GM21786 (cell line): ENCODE measurements around the gene BRF1.

Experiments used
- ATAC-seq: cut with Tn5 transposase; IDR thresholded peaks from one replicate; pipeline ENCODE4 v1.9.1; 2021; ENCODE audit not compliant: unreplicated experiment

Gene BRF1

GRCh38 chr14:105268736-105269354 lies 32.0 kb downstream of the BRF1 start:
- no peak for ATAC-seq

- no peak for ATAC-seq
Measured at GRCh38 chr14:105267820-105268548, 32.8 kb downstream of the BRF1 start.

GRCh38 chr14:105261781-105262180 lies 39.0 kb downstream of the BRF1 start:
- no peak for ATAC-seq

- no peak for ATAC-seq
Measured at GRCh38 chr14:105260959-105261358, 39.8 kb downstream of the BRF1 start.

GRCh38 chr14:105258846-105259245 lies 42.0 kb downstream of the BRF1 start:
- no peak for ATAC-seq

- no peak for ATAC-seq
Measured at GRCh38 chr14:105257464-105257863, 43.3 kb downstream of the BRF1 start.

- no peak for ATAC-seq
Measured at GRCh38 chr14:105256292-105256960, 44.4 kb downstream of the BRF1 start.

GRCh38 chr14:105255021-105255507 lies 45.7 kb downstream of the BRF1 start:
- no peak for ATAC-seq

GRCh38 chr14:105253329-105253682 lies 47.5 kb downstream of the BRF1 start:
- ATAC-seq, result no peak

- no peak for ATAC-seq
Measured at GRCh38 chr14:105252552-105253328, 48.1 kb downstream of the BRF1 start.

GRCh38 chr14:105251920-105252319 lies 48.9 kb downstream of the BRF1 start:
- ATAC-seq, result no peak

- ATAC-seq, result no peak
Measured at GRCh38 chr14:105250986-105251385, 49.8 kb downstream of the BRF1 start.

GRCh38 chr14:105250008-105250366 lies 50.8 kb downstream of the BRF1 start:
- no peak for ATAC-seq

- ATAC-seq, result no peak
Measured at GRCh38 chr14:105249182-105250007, 51.4 kb downstream of the BRF1 start.

- peak; percentile 89 for ATAC-seq
Measured at GRCh38 chr14:105248368-105249181, 52.2 kb downstream of the BRF1 start, which contains the start of gene BTBD6. BTBD6 (plus strand) TSS chr14:105248533; CDS start chr14:105248712, 179 bp downstream.

GRCh38 chr14:105247715-105248367 lies 53.0 kb downstream of the BRF1 start:
- ATAC-seq, result no peak

GRCh38 chr14:105247026-105247425 lies 53.8 kb downstream of the BRF1 start:
- ATAC-seq, result no peak

GRCh38 chr14:105244334-105244733 lies 56.5 kb downstream of the BRF1 start:
- ATAC-seq, result no peak

GRCh38 chr14:105241641-105242040 lies 59.2 kb downstream of the BRF1 start:
- ATAC-seq, result no peak
